Measurements from ENCODE around the gene PPP3CA.

PPP3CA gene

DNA sequence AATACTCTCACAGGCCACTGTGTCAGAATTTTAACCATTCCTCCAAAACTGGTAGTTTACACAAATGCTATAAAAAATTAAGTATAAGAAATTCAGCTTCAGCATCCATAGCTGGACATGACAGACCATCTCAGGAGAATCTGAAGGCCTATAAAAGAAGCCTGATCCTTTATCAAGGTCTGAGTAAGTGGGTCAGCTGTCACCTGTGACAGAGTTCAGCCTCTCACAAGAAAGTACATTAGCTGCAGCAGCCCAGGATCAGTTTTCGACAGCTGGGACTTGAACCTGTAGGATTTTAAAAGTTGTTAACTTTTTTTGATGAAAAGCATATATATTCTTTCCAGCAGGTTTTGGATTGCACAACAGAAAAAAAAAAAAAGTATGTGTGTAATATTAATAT lies 60.7 kb downstream of the PPP3CA start:
- DNase-seq: no peak

DNA sequence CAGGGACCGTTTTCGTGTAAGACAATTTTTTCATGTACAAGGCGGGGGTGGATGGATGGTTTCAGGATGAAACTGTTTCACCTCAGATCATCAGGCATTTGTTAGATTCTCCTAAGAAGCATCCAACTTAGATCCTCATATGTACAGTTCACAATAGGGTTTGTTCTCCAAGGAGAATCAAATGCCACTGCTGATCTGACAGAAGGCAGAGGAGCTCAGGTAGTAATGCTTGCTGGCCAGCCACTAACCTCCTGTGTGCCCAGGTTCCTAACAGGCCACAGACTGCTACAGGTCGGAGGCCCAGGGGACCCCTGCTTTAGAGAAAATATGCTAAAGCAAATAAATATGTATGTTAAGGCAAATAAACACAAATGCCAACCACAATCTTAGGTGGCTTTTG lies 61.3 kb downstream of the PPP3CA start:
- no peak for DNase-seq

DNA sequence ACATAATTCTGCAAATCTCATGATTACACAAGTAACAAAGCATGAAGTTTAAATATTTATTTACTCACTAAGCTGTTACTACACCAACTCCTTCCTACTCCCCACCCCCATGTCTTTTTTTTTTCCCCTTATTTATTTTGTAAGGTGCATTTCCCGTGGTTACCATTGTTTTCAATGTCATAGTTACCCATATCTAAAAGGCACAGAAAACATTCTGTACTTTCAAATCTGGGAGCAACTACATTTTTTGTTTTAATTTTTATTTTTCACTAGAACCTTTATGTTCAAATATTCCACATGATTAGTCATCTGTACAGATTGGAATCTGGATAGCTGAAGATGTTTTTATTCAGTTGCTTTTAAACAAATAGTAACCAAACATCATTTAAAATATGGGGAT lies 62.8 kb downstream of the PPP3CA start:
- no peak for DNase-seq

DNA sequence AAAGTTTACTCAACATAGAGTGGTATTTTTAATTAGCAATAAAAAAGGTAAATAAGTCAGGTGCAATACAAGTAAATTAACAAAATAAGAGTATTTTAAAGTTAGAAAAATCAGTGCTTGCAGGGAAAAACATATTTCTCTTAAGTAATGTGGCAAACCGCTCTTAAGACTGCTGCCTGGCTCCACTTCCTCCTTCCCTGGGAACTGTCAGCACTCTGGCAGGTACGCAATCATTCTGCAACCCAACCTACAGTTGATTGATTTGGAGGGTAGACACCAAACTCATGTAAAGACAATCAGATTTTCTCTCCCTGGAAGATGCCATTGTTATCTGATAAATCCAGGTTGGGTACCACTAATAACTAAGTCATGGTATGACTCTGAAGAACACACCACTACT lies 63.9 kb downstream of the PPP3CA start:
- no peak for DNase-seq

DNA sequence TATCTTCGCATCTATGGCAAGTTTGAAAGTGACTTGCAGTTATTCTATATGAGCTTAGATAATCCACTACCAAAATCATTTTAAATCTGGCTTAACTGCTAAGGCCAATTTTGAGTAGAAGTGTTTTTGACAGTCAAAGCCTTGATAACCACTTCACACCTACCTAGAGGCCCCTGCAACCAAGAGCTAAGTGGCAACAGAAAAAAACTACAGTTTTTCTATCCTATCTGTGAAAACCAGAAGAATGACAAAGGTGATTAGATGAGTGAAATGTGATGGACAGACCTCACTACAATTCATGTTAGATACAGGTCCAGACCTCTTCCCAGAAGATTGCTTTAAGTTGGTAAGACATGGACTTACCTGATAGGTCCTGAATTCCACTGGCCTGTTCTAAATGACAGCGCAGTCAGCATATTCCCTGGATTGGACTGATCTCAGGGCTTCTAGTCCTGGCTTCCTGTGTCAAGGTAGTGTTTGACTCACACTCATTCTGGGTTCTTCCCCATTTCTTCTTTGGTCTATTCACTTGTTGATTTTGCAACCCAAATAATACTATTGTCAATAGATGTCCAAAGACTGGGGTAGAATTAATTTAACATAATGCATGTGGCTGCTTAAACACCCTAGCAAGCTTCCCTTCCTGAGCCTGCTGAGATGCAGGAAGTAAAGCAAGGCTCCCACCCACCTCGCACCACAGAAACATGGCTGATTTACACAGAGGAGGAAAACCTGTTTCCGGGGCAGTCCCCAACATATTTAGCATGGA lies 65.1 kb downstream of the PPP3CA start:
- no peak for DNase-seq

DNA sequence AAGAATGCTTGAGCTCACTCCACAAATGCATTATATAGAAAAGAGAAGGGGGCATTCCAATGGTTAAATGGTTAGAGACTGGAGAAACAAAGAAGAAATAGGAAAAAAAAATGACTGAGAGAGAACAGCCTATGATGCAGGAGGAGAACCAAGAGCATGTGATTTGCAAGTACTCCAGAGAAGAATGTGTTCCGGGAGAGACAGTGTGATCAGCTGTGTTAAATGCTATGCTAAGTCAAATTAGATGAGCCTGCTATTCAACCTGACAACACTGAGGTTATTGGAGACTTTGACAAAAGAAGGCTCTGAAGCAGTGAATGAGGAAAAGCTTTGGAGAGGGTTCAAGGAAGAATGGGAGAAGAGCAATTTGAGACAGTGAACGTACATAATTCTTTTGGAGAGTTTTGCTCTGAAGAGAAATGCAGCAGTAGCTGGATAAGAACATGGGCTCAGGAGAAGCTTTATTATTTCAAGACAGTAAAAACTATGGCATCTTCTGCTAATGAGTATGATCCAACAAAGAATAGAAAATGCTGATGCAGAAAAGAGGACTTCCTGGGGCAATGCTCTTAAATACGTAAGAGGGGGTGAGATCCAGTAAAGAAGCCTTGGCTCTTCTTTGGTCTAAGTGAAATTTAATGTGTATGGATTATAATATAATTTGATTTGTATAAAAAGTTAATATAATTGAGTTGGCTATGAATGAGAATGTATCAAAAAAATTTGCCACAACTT lies 66.3 kb downstream of the PPP3CA start:
- DNase-seq: no peak

DNA sequence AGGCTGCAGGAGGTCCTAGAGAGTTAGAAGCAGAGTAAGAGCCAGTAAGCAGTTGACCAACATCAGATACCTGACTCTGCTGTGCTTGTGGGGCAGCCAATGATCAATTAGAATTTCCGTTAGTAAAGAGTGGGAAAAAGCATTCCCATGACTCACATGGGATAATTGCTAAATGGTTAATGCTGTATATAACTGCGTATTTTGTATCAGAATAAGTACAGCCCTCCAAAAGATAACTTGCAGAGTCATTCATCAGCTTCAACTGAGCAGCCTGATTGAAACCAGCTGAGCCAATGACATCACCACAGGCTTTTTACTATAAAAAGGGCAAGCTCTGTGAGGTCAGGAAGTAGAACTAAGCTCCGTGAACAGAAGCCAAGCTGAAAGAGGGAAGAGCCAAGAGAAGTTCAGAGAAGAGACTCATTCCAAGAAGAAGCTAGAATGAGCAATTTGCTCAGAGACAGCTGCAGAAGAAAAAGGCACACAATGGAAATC lies 67.9 kb downstream of the PPP3CA start:
- no peak for DNase-seq

DNA sequence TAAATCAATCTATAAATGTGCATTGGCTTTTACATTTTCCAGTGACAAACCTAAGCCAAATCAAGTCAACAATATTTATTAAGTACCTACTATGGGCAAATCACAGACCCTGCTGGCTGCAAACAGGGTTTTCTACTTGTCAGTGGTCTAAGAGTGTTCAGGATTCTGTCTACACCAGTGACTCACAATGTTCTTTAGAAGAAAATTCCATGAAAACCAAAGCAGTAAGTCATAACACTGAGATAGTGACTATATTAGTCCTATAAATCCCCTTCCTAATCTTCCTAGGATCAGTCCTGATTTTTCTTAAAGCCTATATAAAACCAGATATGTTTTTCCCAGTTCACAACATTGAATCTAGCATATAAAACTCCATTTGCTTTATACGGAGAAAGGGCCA lies 69.7 kb downstream of the PPP3CA start:
- no peak for DNase-seq

DNA sequence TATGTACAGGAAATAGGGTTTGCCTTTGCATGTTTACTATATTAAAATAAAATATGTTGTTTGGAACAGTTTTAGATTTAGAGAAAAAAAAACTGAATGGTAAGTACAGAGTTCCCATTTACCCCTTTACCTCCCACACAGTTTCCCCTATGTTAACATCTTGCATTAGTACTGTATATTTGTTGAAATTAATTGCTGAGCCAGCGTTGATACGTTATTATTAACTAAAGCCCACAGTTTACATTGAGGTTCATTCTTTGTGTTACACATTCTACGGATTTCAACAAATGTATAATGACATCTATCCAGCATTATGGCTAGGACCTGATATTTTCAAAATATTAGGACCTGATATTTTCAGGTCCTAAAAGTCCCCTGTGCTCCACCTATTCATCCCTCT lies 70.7 kb downstream of the PPP3CA start:
- DNase-seq: no peak

DNA sequence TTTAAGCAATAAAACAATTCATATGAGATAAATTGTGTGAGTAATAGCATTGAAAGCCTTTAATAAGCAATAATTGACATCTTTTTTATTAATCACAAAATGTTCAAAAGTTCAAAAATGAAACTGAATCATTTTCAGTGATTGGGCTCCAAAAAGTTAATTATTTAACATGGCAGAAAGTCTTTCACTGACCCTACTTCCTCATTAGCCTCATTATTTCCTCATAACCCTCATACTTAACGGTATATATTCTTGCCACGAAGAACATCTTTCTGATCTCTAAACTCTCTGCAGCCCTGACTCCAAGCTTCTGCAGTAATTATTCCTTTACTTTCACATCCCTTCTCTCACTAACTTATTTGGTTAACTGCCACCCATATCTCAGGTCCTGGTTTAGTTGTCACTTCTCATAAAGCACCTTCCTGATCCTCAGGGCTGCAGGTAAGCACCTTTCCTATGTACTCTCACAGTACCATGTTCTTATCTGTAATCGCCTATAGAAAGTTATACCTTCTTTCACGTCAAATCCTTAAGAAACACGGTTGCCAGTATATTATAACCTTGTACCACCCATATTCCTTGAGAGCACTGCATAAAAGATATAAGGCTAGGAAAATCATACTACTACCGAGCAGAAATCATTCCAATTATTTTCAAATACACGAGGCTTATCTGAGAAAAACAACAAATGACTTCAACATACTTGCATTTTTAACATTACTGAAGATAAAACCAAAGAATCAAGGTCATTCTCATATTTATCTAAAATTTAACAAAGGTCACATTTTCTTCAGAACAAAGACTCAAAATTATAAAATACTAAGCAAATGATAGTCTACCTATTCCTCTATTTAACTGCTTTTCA lies 72.2 kb downstream of the PPP3CA start:
- DNase-seq: no peak

DNA sequence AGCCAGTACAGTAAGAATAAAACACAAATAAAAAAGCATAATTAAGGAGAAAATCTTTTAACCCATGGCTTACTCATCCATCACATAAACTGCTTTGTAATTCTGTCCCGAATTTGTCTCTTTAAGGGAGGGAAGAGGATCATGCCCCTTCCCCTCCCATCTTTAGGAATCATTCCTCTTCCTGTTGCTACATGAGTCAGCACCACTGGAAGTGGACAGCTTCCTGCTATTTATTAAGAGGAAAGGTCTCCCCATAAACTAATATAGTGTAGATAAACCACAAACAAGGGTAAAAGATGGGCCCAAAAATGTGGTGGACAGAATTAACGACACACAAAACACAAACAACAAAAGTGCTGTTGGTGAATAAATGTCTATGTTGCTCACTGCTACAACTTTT lies 75.8 kb downstream of the PPP3CA start:
- no peak for DNase-seq

DNA sequence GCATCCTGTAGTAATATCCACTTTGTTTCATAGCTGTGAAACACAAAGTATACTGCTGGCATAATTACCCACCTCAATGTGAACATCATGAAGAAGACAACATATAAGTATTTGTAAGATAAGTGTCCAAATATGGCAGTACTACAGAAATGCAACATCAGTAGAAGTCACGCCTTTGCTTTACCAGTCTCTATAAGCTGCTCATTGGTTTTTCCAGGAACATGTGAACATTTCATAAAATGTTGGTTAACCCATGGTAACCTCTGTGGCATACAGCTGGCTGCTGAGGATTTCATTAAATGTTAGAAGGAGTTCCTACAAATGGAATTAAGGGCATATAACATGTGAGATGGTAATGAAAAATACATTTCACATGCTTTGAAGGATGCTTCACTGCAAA lies 77.6 kb downstream of the PPP3CA start:
- DNase-seq: no peak

DNA sequence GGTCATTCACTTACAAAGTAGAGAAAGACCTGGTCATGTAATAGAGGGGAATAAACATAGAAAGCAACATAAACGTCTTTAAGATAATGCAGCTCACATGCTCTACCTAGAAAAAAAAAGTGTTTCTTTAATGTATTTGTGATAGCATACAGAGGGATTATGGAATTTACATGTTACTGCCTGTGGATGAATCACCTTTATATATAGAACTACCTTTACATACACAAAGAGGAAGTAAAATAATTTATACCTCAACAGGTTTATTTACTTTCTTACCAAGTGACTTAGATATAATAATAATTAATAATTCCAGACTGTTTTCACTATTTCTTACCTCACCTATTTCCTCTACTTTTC lies 81.5 kb downstream of the PPP3CA start:
- no peak for DNase-seq

DNA sequence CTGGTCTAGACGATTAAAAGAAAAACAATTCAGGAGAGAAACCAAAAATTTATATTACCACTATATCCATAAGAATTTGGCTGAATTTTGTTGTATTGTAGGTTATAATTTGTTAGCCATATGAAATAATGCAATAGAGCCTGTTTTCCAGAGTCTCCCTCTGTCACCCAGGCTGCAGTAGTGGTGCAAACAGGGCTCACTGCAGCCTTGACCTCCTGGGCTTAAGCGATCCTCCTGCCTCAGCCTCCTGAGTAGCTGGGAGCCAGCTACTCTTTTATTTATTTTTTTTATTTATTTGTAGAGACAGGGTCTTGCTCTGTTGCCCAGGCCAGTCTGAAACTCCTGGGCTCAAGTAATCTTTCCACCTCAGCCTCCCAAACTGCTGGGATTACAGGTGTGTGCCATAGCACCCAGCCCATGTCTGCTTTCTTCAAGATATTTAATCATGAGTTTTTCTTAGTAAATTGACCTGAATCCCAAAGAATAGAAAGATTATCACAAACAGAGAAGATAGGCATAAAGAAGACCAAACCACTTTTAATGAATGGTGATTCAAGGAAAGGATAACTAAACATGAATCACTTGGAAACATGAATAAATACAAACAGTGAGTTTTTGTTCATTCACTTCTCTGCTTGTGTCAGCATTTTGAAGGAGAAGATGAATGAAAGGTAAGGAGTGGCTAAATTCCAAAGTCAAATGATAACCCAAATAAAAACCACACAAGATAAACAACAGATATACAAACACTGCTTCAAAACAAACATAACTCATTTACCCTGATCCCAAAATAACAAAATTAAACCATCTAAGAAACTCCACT lies 82.1 kb downstream of the PPP3CA start:
- DNase-seq: no peak

DNA sequence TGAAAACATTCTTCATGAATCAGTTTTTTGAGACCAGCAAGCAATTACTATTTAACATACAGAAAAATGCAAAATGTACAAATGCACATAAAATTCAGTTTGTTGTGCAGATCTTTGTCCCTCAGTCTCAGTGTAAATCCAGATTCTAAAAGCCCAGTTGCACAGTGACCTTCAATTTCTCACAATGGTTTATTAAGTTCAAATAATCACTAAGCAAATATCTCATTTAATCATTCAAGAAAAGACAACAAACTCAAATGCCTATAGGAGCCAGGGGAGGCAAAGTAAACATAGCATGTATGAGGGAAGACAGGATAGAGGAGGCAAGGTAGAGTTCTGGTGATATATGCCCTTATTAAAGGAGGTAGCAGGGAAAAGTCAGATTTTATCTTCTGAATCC lies 82.8 kb downstream of the PPP3CA start:
- no peak for DNase-seq

DNA sequence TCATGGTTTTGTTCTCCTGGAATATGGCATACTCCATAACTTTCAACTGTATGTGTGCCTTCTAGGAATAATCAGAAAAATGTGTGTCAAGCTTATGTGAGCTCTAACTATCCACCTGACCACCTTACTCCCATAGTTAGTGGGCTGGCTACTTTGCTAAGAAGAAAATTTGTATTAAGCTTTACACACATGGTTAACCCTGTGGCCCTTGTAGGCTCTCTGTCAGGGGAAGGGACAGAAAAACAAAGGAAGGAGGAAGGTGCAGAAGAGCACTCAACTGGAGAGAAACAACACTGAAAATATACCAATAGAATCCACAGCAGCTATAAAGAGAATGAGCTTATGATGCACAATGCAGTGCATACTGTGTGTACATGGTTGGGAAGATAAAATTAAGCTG lies 84.6 kb downstream of the PPP3CA start:
- DNase-seq: no peak

DNA sequence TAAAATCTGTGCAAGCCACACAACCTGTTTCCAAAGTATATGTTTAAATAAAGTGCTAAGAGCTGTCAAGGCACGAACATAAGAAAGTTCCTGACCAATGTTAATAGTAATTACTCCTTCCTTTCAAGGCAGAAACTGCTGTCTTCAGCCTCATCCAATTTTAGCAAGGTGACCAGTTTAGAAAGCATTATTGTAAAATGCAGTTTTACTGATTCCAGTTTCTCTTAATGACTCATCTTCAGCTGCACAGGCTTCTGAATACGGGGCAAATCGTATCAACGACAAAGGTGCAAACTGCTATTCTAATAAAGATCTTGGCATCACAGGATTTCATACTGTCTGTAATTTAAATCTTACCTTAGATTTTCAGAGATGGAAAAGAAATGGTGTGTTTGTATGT lies 87.5 kb downstream of the PPP3CA start:
- no peak for DNase-seq

DNA sequence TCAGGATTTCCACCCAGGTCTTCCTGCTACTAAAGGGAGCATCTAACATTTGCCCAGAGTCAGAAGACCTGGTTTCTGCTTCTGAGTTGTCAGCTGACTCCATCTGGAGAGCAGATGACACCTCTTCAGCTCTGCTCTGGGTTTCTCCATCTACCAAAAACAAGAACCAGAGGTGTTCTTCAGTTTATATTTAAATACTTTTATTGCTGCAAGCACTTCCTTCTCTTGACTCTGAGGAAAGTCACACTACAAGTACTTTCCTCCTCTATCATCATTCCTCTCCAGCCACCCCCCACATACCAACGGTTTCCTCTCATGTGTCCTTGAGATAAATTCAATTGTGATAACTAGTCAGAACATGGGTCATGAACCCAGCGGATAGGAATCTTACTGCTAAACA lies 88.4 kb downstream of the PPP3CA start:
- no peak for DNase-seq

DNA sequence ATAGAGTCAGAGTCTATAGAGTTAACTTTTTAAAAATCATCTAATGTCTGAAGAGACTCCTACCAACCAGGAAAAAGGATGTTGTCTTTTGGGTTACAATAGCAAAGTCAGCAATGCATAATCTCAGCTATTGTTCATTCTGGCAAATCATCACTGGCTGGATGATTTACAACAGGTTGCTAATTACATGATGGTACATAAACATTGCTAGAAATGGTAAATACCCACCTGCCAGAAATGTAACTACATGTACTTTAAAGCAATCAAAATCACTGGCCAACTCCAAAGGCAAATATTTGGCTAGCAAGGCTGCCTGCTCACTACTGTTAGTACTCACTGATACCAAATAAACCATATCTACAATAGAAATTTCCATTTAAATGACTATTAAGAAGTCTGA lies 91.1 kb downstream of the PPP3CA start:
- DNase-seq: no peak

DNA sequence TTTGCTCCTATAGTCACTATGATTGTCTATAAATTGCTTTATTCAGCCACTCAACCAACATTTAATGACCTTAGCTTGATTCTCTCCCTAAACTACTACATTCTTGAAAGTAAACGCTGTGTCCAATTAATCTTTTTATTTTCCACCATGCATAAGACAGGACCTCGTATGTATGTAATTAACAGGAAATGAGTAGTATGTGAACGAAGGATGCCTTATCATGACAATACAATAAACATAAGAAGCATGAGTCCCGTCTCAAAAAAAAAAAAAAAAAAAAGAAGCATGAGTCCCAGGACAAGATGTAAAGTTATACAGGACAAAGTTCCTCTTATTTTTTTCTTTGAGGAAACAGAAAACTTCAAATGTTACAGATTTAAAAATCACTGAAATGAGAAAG lies 92.5 kb downstream of the PPP3CA start:
- DNase-seq: no peak

DNA sequence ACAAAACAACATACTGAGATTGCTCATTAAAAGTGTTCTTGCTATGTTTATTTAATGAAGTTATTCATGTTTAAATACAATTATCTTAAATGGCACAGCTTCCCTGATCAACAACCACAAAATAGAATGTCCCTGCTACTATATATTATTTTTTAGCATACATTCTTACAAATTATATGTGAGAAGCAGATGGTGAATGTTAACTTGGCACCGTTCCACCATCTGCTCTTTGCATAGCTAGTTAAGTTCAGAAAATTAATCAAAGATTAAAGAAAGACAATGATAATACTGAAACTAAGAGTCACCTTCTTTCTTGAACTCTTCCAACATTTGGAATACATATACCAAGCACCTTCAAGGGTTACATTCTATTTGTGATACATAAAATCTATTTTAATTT lies 94.2 kb downstream of the PPP3CA start:
- no peak for DNase-seq

DNA sequence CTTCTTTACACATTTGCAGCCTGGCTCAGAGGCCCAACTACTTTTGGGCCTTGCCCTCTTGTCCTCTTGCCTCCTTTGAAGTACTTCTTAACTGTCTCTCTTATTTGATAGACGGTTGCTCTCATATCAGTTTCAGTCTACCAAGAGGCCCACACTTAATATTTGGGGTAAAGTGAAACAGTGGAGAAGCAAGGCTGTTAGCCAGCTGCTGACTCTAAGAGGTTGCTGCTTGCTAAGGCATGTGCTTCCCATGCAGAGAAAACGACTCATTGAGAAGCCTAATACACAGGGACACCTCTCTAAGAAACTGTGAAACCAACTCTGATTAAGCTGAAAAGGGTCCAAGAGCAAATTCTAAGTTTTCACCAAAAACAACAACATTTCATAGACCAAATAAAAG lies 94.6 kb downstream of the PPP3CA start:
- DNase-seq: no peak

DNA sequence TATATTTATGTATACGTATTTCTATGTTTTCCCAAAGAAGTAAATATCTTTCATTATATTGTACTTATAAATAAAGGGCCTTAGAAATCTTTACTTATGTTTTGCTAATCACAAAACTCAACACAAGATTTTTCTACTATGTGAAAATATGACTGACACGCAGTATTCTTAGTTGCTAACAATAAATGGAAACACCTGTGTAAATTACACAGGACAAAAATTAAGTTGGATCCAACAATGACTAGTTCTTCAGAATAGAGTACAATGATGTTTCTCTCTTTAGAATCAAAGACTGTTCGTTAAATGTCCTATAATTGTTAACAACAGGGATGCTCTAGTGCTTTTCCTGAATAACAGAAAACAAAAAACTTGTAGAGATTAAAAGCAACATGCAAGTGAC lies 96.1 kb downstream of the PPP3CA start:
- DNase-seq: no peak

Data from activated CD4-positive, alpha-beta T cell treated with anti-CD3 and anti-CD28 coated beads for 1 hour (primary cell).